Neural progenitor cell (in vitro differentiated cells): ENCODE results near the gene ATRAID.

Experiments
- EZH2 ChIP-seq: fragments of 200-600 bp; sonication (generic); IDR thresholded peaks from 2 replicates; pipeline ENCODE4 v1.6.1; 2017; ENCODE audit warnings: antibody characterized with exemption, mild to moderate bottlenecking, moderate library complexity
- TF ChIP-seq, protein P1 (sequence below): fragments of 200-600 bp; sonication (generic); IDR thresholded peaks from 2 replicates; pipeline ENCODE4 v1.5.1; 2017; ENCODE audit warnings: antibody characterized with exemption, mild to moderate bottlenecking

DNA sequence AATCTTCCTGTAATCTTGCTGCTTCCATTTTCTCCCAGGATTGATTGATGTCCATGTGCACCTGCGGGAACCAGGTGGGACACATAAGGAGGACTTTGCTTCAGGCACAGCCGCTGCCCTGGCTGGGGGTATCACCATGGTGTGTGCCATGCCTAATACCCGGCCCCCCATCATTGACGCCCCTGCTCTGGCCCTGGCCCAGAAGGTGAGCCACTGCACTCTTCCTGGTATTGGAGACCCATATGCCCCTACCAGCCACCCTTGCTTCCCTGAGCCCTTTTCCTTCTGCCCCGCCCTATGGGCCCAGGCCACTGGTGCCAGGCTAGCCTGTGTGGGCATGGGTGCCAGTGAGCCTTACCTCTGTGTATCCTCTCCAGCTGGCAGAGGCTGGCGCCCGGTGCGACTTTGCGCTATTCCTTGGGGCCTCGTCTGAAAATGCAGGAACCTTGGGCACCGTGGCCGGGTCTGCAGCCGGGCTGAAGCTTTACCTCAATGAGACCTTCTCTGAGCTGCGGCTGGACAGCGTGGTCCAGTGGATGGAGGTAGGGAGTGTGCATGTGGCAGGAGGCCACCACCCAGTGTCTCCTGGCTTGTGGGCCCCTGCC lies 25.6 kb downstream of the ATRAID start:
- TF ChIP-seq, protein P1, sequence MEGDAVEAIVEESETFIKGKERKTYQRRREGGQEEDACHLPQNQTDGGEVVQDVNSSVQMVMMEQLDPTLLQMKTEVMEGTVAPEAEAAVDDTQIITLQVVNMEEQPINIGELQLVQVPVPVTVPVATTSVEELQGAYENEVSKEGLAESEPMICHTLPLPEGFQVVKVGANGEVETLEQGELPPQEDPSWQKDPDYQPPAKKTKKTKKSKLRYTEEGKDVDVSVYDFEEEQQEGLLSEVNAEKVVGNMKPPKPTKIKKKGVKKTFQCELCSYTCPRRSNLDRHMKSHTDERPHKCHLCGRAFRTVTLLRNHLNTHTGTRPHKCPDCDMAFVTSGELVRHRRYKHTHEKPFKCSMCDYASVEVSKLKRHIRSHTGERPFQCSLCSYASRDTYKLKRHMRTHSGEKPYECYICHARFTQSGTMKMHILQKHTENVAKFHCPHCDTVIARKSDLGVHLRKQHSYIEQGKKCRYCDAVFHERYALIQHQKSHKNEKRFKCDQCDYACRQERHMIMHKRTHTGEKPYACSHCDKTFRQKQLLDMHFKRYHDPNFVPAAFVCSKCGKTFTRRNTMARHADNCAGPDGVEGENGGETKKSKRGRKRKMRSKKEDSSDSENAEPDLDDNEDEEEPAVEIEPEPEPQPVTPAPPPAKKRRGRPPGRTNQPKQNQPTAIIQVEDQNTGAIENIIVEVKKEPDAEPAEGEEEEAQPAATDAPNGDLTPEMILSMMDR: no peak
- TF ChIP-seq EZH2: no peak
